GM23338 (cell line): ENCODE measurements around the gene THBS4. TPM values are rescaled to one million over a fixed set of nuclear protein-coding genes. Genes with fewer than 3 reads are reported as not detected.

Experiments used
- ATAC-seq: fragments of 200-7000 bp; cut with Tn5 transposase; 3 replicates; pipeline ENCODE4 v1.9.1; 2020
- DNase-seq: peaks from one replicate; pipeline ENCODE4 v3.0.0-alpha.2; 2015; ENCODE audit warnings: low spot score
- H2AFZ ChIP-seq: fragments of 200-600 bp; sonication (generic); 2 replicates; pipeline ENCODE4 v1.8.0; 2016; ENCODE audit warnings: antibody characterized with exemption, mild to moderate bottlenecking, moderate library complexity
- H3F3A ChIP-seq: fragments of 200-600 bp; sonication (generic); replicated peaks from 2 replicates; pipeline ENCODE4 v1.8.0; 2017; ENCODE audit warnings: antibody characterized with exemption, mixed run types, low read depth
- H3K27ac ChIP-seq: fragments of 200-600 bp; sonication (generic); 2 replicates; pipeline ENCODE4 v1.6.1; 2016; ENCODE audit warnings: low read depth
- H3K27me3 ChIP-seq: fragments of 200-600 bp; sonication (generic); 2 replicates; pipeline ENCODE4 v1.8.0; 2016; ENCODE audit warnings: mild to moderate bottlenecking, mixed run types, moderate library complexity; ENCODE audit not compliant: insufficient read depth
- H3K36me3 ChIP-seq: fragments of 200-600 bp; sonication (generic); 2 replicates; pipeline ENCODE4 v1.8.0; 2016; ENCODE audit warnings: mild to moderate bottlenecking; ENCODE audit not compliant: insufficient read depth
- H3K4me1 ChIP-seq: fragments of 200-600 bp; sonication (generic); 2 replicates; pipeline ENCODE4 v1.8.0; 2016; ENCODE audit warnings: mild to moderate bottlenecking, moderate library complexity; ENCODE audit not compliant: insufficient read depth
- H3K4me2 ChIP-seq: fragments of 200-600 bp; sonication (generic); 2 replicates; pipeline ENCODE4 v1.7.1; 2017; ENCODE audit warnings: mixed run types
- H3K4me3 ChIP-seq: fragments of 200-600 bp; sonication (generic); 2 replicates; pipeline ENCODE4 v1.6.1; 2016; ENCODE audit warnings: mixed run types
- H3K79me2 ChIP-seq: fragments of 200-600 bp; sonication (generic); replicated peaks from 2 replicates; pipeline ENCODE4 v1.8.0; 2017; ENCODE audit warnings: mild to moderate bottlenecking; ENCODE audit not compliant: insufficient read depth
- H3K9me2 ChIP-seq: fragments of 200-600 bp; sonication (generic); 2 replicates; pipeline ENCODE4 v1.8.0; 2017; ENCODE audit not compliant: insufficient read depth
- H4K20me1 ChIP-seq: fragments of 200-600 bp; sonication (generic); replicated peaks from 2 replicates; pipeline ENCODE4 v1.8.0; 2017; ENCODE audit warnings: mild to moderate bottlenecking; ENCODE audit not compliant: insufficient read depth
- H3K27ac Mint-ChIP-seq: 2 replicates; pipeline ENCODE4 v1.8.0; 2020; ENCODE audit warnings: inconsistent platforms, mild to moderate bottlenecking, moderate library complexity, mixed read lengths
- H3K27me3 Mint-ChIP-seq: 3 replicates; pipeline ENCODE4 v1.8.0; 2022; ENCODE audit warnings: low read depth, mild to moderate bottlenecking, moderate library complexity, mixed read lengths, inconsistent platforms; ENCODE audit not compliant: insufficient read depth, poor library complexity
- H3K36me3 Mint-ChIP-seq: 3 replicates; pipeline ENCODE4 v1.8.0; 2021; ENCODE audit warnings: low read depth, mild to moderate bottlenecking, inconsistent platforms, moderate library complexity, mixed read lengths
- H3K4me1 Mint-ChIP-seq: 3 replicates; pipeline ENCODE4 v1.8.0; 2020; ENCODE audit warnings: mild to moderate bottlenecking, inconsistent platforms, mixed read lengths
- H3K4me3 Mint-ChIP-seq: 3 replicates; pipeline ENCODE4 v1.8.0; 2021; ENCODE audit warnings: moderate library complexity, mild to moderate bottlenecking, inconsistent platforms, mixed read lengths
- H3K9me3 Mint-ChIP-seq: 3 replicates; pipeline ENCODE4 v1.8.0; 2020; ENCODE audit warnings: moderate library complexity, mild to moderate bottlenecking, inconsistent platforms, mixed read lengths
- CREB1 ChIP-seq: fragments of 250-450 bp; sonication (Bioruptor Pico); IDR thresholded peaks from 2 replicates; pipeline ENCODE4 v1.5.0; 2020; ENCODE audit warnings: low read depth, mild to moderate bottlenecking, moderate library complexity
- CTCF ChIP-seq, 2 experiments: fragments of 200-600 bp in 1 of 2; sonication (generic) in 1 of 2; conservative IDR thresholded peaks; 2 replicates each; pipeline versions ENCODE4 v1.5.1 to v1.6.1; 2016 to 2017; ENCODE audit warnings: antibody characterized with exemption in 2 of 2, low read depth in 2 of 2, mild to moderate bottlenecking in 2 of 2, moderate library complexity in 1 of 2
- ETS1 ChIP-seq: IDR thresholded peaks from 2 replicates; pipeline ENCODE4 v1.6.1; 2016; ENCODE audit warnings: antibody characterized with exemption
- EZH2 ChIP-seq: fragments of 200-600 bp; sonication (generic); IDR thresholded peaks from one replicate; pipeline ENCODE4 v1.8.0; 2017; ENCODE audit warnings: antibody characterized with exemption, mild to moderate bottlenecking, low read depth; ENCODE audit not compliant: unreplicated experiment
- EZH2phosphoT487 ChIP-seq: fragments of 200-600 bp; sonication (generic); IDR thresholded peaks from one replicate; pipeline ENCODE4 v1.8.1; 2018; ENCODE audit warnings: antibody characterized with exemption; ENCODE audit not compliant: unreplicated experiment
- JUNB ChIP-seq: IDR thresholded peaks from one replicate; pipeline ENCODE4 v1.6.1; 2016; ENCODE audit warnings: antibody characterized with exemption; ENCODE audit not compliant: unreplicated experiment
- NANOG ChIP-seq: IDR thresholded peaks from 2 replicates; pipeline ENCODE4 v1.6.1; 2016; ENCODE audit warnings: antibody characterized with exemption, borderline replicate concordance
- POLR2AphosphoS5 ChIP-seq: IDR thresholded peaks from 2 replicates; pipeline ENCODE4 v1.6.1; 2016; ENCODE audit warnings: antibody characterized with exemption, low read depth
- REST ChIP-seq: IDR thresholded peaks from one replicate; pipeline ENCODE4 v1.6.1; 2018; ENCODE audit warnings: antibody characterized with exemption; ENCODE audit not compliant: unreplicated experiment
- STAT1 ChIP-seq: IDR thresholded peaks from one replicate; pipeline ENCODE4 v1.6.1; 2016; ENCODE audit warnings: antibody characterized with exemption; ENCODE audit not compliant: unreplicated experiment
- ZNF114 ChIP-seq: fragments of 250-450 bp; sonication (Bioruptor Pico); IDR thresholded peaks from 2 replicates; pipeline ENCODE4 v1.5.0; 2020; ENCODE audit warnings: mild to moderate bottlenecking, moderate library complexity
- ZNF331 ChIP-seq: fragments of 250-450 bp; sonication (Bioruptor Pico); IDR thresholded peaks from 2 replicates; pipeline ENCODE4 v1.5.0; 2020; ENCODE audit warnings: low read depth, mild to moderate bottlenecking, moderate library complexity
- ZNF462 ChIP-seq: fragments of 250-450 bp; sonication (Bioruptor Pico); IDR thresholded peaks from 2 replicates; pipeline ENCODE4 v1.5.0; 2020; ENCODE audit warnings: mild to moderate bottlenecking, moderate library complexity
- polyA plus RNA-seq: library from polyadenylated mRNA; unstranded; fragments of >200 nt; fragmentation: Nextera tagmentation; extraction: Ambion mirVana; gene quantifications from 2 replicates; pipeline ENCODE4 v1.2.1, GENCODE V29; 2016
- total RNA-seq: library from RNA; depleted of rRNA; stranded (reverse); fragments of >200 nt; shearing (Covaris generic); gene quantifications from 2 replicates; pipeline ENCODE4 v1.2.3, GENCODE V29; 2014

Gene THBS4
- total and polyA plus RNA-seq, 2 experiments from 2014 or later: 14.0 to 23.2 TPM

- no peak overlapping the region for H3K27ac ChIP-seq
- DNase-seq: no peak
Observed at GRCh38 chr5:80129146-80129545, 94.0 kb downstream of the THBS4 start.

More at GRCh38 chr5:80129146-80129545, 94.0 kb downstream of the THBS4 start:
- peaks cover 14% of the 10 kb centered on the region for H3K36me3 Mint-ChIP-seq
- H3K4me3 Mint-ChIP-seq: no peak overlapping the region
- no peak overlapping the region for H3K27ac Mint-ChIP-seq
- H3K27me3 Mint-ChIP-seq: peaks cover 6% of the 10 kb centered on the region
- Histone ChIP-seq H3F3A (peaks cover 8% of the 10 kb centered on the region; the same call in 1 of the 2 replicates), H3K4me2 (no peak overlapping the region), H3K4me3 (no peak overlapping the region), H3K9me2 (peaks cover 12% of the 10 kb centered on the region), H3K79me2 (no peaks in the 10 kb centered on the region), H3K27me3 (no peaks in the 10 kb centered on the region), H3K36me3 (no peaks in the 10 kb centered on the region), H4K20me1 (no peaks in the 10 kb centered on the region), H3K4me1 (peaks cover 29% of the 10 kb centered on the region), H2AFZ (no peak overlapping the region)
- peaks cover 21% of the 10 kb centered on the region for H3K4me1 Mint-ChIP-seq
- no peak for ATAC-seq
- TF ChIP-seq CREB1 (CRISPR knock-in tag): no peak
- TF ChIP-seq ZNF331 (CRISPR knock-in tag): no peak
- no peak for TF ChIP-seq ZNF114 (CRISPR knock-in tag)
- no peak for TF ChIP-seq REST
- no peak for TF ChIP-seq STAT1
- TF ChIP-seq ETS1: no peak
- no peak for TF ChIP-seq EZH2phosphoT487
- no peak for TF ChIP-seq NANOG
- TF ChIP-seq POLR2AphosphoS5: no peak
- TF ChIP-seq JUNB: no peak
- no peak for TF ChIP-seq EZH2
- TF ChIP-seq ZNF462 (CRISPR knock-in tag): no peak
- no peak for TF ChIP-seq CTCF (conservative IDR thresholded peaks at IDR 0.05; ENCODE audit: low read depth in 2 of 2)
- peaks cover 4% of the 10 kb centered on the region; the same call in 2 of the 3 replicates for H3K9me3 Mint-ChIP-seq
